Frontal cortex (tissue), 4 donors: ENCODE results near the gene GMPPA. TPM values are rescaled to one million over a fixed set of nuclear protein-coding genes. Genes with fewer than 3 reads are reported as not detected.

ENCODE experiments used
- DNase-seq, 2 donors: peaks; one replicate each; pipeline ENCODE4 v3.0.0; 2012; ENCODE audit warnings: low spot score in 2 of 2
- FAIRE-seq: peaks from 2 replicates; lab custom pipeline; 2012; peaks lifted over from hg19 to GRCh38; lab: Jason Lieb, UNC
- total RNA-seq: library from RNA; depleted of rRNA; stranded (reverse); fragments of >200 nt; gene quantifications from one replicate; pipeline ENCODE4 v1.2.3, GENCODE V29; 2014
- donor health status: control.
- donor health status: control.
- donor health status: control.

GMPPA gene
- 13.0 TPM for total RNA-seq

GRCh38 chr2:219498280-219499057, at the start of gene GMPPA:
Gene GMPPA, plus strand, starts transcription at chr2:219498891. Its CDS starts 1,085 bp downstream, at chr2:219499976.
- no peak for FAIRE-seq

GRCh38 chr2:219449609-219450008, 49.1 kb upstream of the GMPPA start:
- FAIRE-seq, result no peak
- no peak for DNase-seq

More at GRCh38 chr2:219498280-219499057, at the start of gene GMPPA:
- DNase-seq, result peak; percentile 92 to 97

- DNase-seq (no peak), FAIRE-seq (no peak)
Observed at GRCh38 chr2:219451661-219452360, 46.9 kb upstream of the GMPPA start.

- DNase-seq (no peak), FAIRE-seq (no peak)
Observed at GRCh38 chr2:219452361-219453317, 46.1 kb upstream of the GMPPA start.

- no peak for FAIRE-seq
- no peak for DNase-seq
Observed at GRCh38 chr2:219453671-219454590, 44.8 kb upstream of the GMPPA start.

GRCh38 chr2:219455581-219455980, 43.1 kb upstream of the GMPPA start:
- no peak for FAIRE-seq
- DNase-seq, result no peak

GRCh38 chr2:219457784-219458369, 40.8 kb upstream of the GMPPA start:
- DNase-seq (no peak), FAIRE-seq (no peak)

GRCh38 chr2:219458996-219459395, 39.7 kb upstream of the GMPPA start:
- no peak for FAIRE-seq

GRCh38 chr2:219459460-219460311, 39.0 kb upstream of the GMPPA start:
- peak; percentile 67 to 76 for DNase-seq
- FAIRE-seq, result no peak

More at GRCh38 chr2:219458996-219459395, 39.7 kb upstream of the GMPPA start:
- no peak for DNase-seq

GRCh38 chr2:219460424-219460926, 38.2 kb upstream of the GMPPA start:
- no peak for FAIRE-seq

GRCh38 chr2:219461047-219461514, 37.6 kb upstream of the GMPPA start:
- DNase-seq (no peak), FAIRE-seq (no peak)

More at GRCh38 chr2:219460424-219460926, 38.2 kb upstream of the GMPPA start:
- no peak for DNase-seq

- DNase-seq (no peak), FAIRE-seq (no peak)
Observed at GRCh38 chr2:219461669-219462068, 37.0 kb upstream of the GMPPA start.

GRCh38 chr2:219462349-219462748, 36.3 kb upstream of the GMPPA start:
- FAIRE-seq (no peak), DNase-seq (no peak)

GRCh38 chr2:219464286-219465032, 34.2 kb upstream of the GMPPA start:
- no peak for FAIRE-seq
- no peak for DNase-seq

- FAIRE-seq (no peak), DNase-seq (no peak)
Observed at GRCh38 chr2:219465659-219466561, 32.8 kb upstream of the GMPPA start.
